G401 (cell line): Measurements from ENCODE around the gene FAM216A. TPM values are rescaled to one million over a fixed set of nuclear protein-coding genes. Genes with fewer than 3 reads are reported as not detected.

ENCODE experiments used
- DNase-seq: peaks from one replicate; pipeline ENCODE4 v3.0.0-alpha.2; 2015; ENCODE audit warnings: low spot score
- in situ Hi-C: cut with HindIII; loops from 2 replicates; pipeline ENCODE4 v1.10.0; 2016; ENCODE audit warnings: low sequenced_read_pairs, mixed read lengths
- total RNA-seq: library from RNA; depleted of rRNA; stranded (reverse); fragments of >200 nt; shearing (Covaris generic); gene quantifications from 2 replicates; pipeline ENCODE4 v1.2.3, GENCODE V29; 2014; rRNA removed

The FAM216A gene
- total RNA-seq, 1 experiment from 2014 or later, result 76.3 TPM

GRCh38 chr12:110534811-110535210 is 66.2 kb downstream of the FAM216A start:
- no peak for DNase-seq
- in situ Hi-C loops, result no loop called here

- in situ Hi-C loops, result no loop called here
- no peak for DNase-seq
Observed at GRCh38 chr12:110536834-110537604, 68.4 kb downstream of the FAM216A start.

- peak; percentile 42 for DNase-seq
- in situ Hi-C loops, result no loop called here
Observed at GRCh38 chr12:110537605-110538409, 69.2 kb downstream of the FAM216A start.

- peak; percentile 41 for DNase-seq
- in situ Hi-C loops, result no loop called here
Observed at GRCh38 chr12:110538869-110539622, 70.4 kb downstream of the FAM216A start.

Other genes starting within 250 kb of the FAM216A start
- 15.1 and 20.3 TPM in 2 replicates for gene ATP2A2, start 187.6 kb upstream of the FAM216A start, total RNA-seq
- gene ANAPC7, start 65.1 kb upstream of the FAM216A start, total RNA-seq, result 50.5 and 61.0 TPM in 2 replicates
- 601 and 663 TPM in 2 replicates for gene ARPC3, start 18.5 kb upstream of the FAM216A start, total RNA-seq
- 33.8 and 59.0 TPM in 2 replicates for gene GPN3, start 588 bp upstream of the FAM216A start, total RNA-seq
- gene VPS29, start 33.3 kb downstream of the FAM216A start, total RNA-seq, result 35.3 and 45.0 TPM in 2 replicates
- gene RAD9B, start 33.5 kb downstream of the FAM216A start, total RNA-seq, result 0.41 TPM in 1 of 2 replicates, not detected in the other
- gene PPTC7, start 114.5 kb downstream of the FAM216A start, total RNA-seq, result 11.7 and 15.3 TPM in 2 replicates
- gene TCTN1, start 145.3 kb downstream of the FAM216A start, total RNA-seq, result 24.8 and 28.4 TPM in 2 replicates
- not detected in 2 replicates for gene HVCN1, start 220.3 kb downstream of the FAM216A start, total RNA-seq